Stimulated activated memory B cell treated with anti-CD40 and anti-IgM and Interleukin-4, amounts not matched to agents 10 μg/mL and 1 μg/mL and 100 μg/mL, for 72 hours (primary cell): ENCODE results near the gene KCNA3.

Experiments
- ATAC-seq: fragments of 150-1000 bp; cut with Tn5 transposase; 2 replicates; pipeline ENCODE4 v1.10.0; 2021
- H3K27ac Mint-ChIP-seq: one replicate; pipeline ENCODE4 v1.8.0; 2022; ENCODE audit warnings: mild to moderate bottlenecking, mixed read lengths
- H3K27me3 Mint-ChIP-seq: one replicate; pipeline ENCODE4 v1.8.0; 2022; ENCODE audit warnings: mixed read lengths
- H3K36me3 Mint-ChIP-seq: one replicate; pipeline ENCODE4 v1.8.0; 2022; ENCODE audit warnings: mixed read lengths
- H3K4me1 Mint-ChIP-seq: one replicate; pipeline ENCODE4 v1.8.0; 2022; ENCODE audit warnings: mixed read lengths
- H3K4me3 Mint-ChIP-seq: one replicate; pipeline ENCODE4 v1.8.0; 2022; ENCODE audit warnings: mild to moderate bottlenecking, moderate library complexity, mixed read lengths
- H3K9me3 Mint-ChIP-seq: one replicate; pipeline ENCODE4 v1.8.0; 2022; ENCODE audit warnings: mixed read lengths

KCNA3 gene

DNA sequence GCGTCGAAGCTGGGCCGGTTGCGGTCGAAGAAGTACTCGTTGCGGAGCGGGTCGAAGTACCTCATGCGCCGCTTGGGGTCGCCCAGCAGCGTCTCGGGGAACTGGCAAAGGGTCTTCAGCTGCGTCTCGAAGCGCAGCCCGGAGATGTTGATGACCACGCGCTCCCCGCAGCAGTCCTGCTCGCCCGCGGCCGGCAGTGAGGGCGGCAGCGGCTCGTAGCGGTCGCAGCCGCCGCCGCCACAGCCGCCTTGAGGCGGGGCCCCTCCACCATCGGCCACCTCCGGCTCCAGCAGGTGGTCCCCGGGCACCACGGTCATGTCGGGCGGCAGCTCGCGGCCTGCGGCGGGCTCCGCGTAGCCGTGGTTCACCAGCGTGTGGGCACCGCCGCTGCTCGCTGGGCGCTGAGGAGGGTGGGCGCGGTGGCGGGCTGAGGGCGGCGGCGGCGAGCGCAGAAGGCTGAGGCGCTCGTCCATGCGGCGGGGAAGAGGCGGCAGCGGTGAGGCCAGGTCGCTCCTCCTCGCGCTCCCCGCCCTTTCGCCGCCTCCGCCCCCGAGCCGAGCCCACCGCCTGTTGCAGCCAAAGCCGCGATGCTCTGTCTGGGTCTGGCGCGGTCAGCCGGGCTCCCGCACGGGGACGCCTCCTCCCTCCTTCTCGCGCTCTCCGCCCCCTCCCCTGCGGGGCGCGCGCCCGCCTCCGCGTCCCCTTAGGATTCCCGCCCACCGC is at the start of gene KCNA3:
Gene KCNA3 (minus strand): TSS at position 604 of the 723 bp plus-strand sequence. CDS start 131 bp downstream, at position 473.
- H3K36me3 Mint-ChIP-seq = no peaks in the 10 kb centered on the region
- peak within 1 kb of the TSS; percentile 84 for H3K27ac Mint-ChIP-seq
- no peaks in the 10 kb centered on the region for H3K9me3 Mint-ChIP-seq
- H3K4me3 Mint-ChIP-seq = peak within 1 kb of the TSS; percentile 98
- ATAC-seq = peak; percentile 69
- H3K27me3 Mint-ChIP-seq = no peaks in the 10 kb centered on the region
- peaks cover 42% of the 10 kb centered on the region for H3K4me1 Mint-ChIP-seq

DNA sequence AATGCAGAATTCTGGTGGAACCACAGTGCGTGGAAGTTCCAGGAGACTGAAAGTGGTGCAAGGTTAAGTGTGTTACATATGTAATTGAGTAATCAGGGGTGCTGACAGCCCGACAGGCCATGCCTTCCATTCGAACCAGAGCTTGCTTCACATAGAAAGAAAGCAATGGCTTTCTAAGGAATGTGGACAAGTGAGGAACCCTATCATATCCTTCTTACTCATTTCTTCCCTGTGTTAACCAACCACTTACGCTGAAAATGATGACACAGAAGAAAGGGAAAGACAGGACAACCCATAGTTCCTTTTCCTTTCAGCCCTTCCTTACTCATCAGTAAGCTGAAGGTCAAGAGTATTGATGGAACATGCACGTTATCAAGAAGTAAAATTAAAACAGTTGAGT is 48.1 kb upstream of the KCNA3 start:
- Mint-ChIP-seq H3K27ac (no peak overlapping the region), H3K27me3 (no peaks in the 10 kb centered on the region), H3K4me1 (peaks cover 22% of the 10 kb centered on the region), H3K36me3 (no peaks in the 10 kb centered on the region), H3K9me3 (no peaks in the 10 kb centered on the region), H3K4me3 (no peak overlapping the region)
- no peak for ATAC-seq

DNA sequence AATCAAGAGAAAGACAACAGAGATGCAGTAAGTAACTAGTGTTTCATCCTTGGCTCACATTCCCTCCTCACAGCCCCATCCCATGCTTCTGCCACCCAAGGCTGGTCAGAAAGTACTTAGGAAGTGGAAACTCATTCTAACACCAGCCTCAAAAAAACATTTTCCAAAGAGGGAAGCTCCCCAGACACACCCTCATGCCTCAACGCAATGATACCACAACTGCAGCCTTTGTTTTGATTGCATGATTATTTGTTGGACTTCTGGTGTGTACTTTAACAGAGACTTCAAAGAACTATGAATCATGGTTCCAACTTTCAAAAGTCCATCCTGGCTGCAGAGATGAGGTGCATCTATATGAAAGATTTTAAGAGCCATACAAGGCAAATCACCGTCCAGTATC is 45.2 kb upstream of the KCNA3 start:
- no peaks in the 10 kb centered on the region for H3K9me3 Mint-ChIP-seq
- H3K4me3 Mint-ChIP-seq = no peak overlapping the region
- no peak for ATAC-seq
- H3K27me3 Mint-ChIP-seq = no peaks in the 10 kb centered on the region
- no peaks in the 10 kb centered on the region for H3K36me3 Mint-ChIP-seq
- no peak overlapping the region for H3K27ac Mint-ChIP-seq
- H3K4me1 Mint-ChIP-seq = no peaks in the 10 kb centered on the region

- H3K9me3 Mint-ChIP-seq = no peaks in the 10 kb centered on the region
These were observed 43.7 kb upstream of the KCNA3 start for GRCh38 chr1:110718452-110718851.

DNA sequence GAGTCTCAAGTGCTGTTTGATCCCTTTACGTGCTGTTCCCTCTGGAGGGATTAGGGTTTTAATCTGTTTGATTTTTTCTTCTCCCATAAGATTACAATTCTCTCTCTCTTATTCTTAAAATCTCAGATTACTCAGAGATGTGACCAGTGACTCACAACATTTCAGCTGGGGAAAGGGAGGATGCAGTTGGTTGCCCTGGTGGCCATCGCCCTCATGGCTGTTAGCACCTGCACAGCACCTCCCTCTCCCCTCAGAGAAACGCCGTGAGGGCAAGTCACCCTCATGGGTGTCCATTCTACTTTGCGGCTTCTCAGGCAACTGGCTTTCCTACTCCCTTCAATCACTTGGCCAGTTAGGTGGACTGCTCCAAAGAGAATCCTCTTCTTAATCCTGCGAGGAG is 42.4 kb upstream of the KCNA3 start:
- Mint-ChIP-seq H3K27ac (no peak overlapping the region), H3K4me1 (no peaks in the 10 kb centered on the region), H3K27me3 (no peaks in the 10 kb centered on the region), H3K4me3 (no peak overlapping the region), H3K9me3 (no peaks in the 10 kb centered on the region), H3K36me3 (no peaks in the 10 kb centered on the region)
- ATAC-seq = no peak

More at GRCh38 chr1:110718452-110718851, 43.7 kb upstream of the KCNA3 start:
- Mint-ChIP-seq H3K27ac (no peak overlapping the region), H3K27me3 (no peaks in the 10 kb centered on the region), H3K36me3 (no peaks in the 10 kb centered on the region), H3K4me3 (no peak overlapping the region), H3K4me1 (no peaks in the 10 kb centered on the region)
- ATAC-seq = no peak

DNA sequence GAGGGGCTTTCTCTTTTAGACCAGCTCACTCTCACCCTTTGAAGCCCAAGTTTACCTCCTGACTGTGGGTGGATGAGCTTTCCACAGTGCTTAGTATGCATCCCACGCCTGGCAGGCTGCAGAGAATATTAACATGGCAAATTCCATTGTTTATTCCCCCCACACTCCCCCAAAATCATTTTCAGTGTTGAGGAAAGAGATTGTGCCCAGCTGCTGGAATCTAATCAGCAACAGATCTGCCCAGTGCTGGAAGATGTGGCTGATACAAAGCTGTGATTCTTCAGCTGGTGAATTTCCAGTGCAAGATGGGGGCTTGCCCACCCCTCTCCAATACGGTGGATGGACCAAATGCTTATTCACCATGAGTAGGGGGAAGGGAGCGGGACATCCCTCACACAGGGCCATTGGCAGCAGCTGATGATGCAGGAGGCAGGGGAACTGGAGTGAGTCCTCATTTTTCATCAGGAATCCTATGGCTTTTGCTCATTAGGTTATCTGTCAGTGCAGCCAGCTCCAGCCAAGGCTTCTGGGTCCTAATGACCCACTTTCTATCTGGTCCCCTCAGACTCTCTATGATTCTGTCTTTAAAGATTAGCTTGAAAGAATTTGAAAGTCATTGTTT is 39.7 kb upstream of the KCNA3 start:
- no peak overlapping the region for H3K27ac Mint-ChIP-seq
- H3K4me1 Mint-ChIP-seq = no peaks in the 10 kb centered on the region
- H3K9me3 Mint-ChIP-seq = no peaks in the 10 kb centered on the region
- no peaks in the 10 kb centered on the region for H3K36me3 Mint-ChIP-seq
- H3K4me3 Mint-ChIP-seq = no peak overlapping the region
- no peak for ATAC-seq
- no peaks in the 10 kb centered on the region for H3K27me3 Mint-ChIP-seq

- H3K4me3 Mint-ChIP-seq = no peak overlapping the region
- no peak overlapping the region for H3K27ac Mint-ChIP-seq
- ATAC-seq = no peak
These were observed 38.5 kb upstream of the KCNA3 start for GRCh38 chr1:110713221-110713620.

DNA sequence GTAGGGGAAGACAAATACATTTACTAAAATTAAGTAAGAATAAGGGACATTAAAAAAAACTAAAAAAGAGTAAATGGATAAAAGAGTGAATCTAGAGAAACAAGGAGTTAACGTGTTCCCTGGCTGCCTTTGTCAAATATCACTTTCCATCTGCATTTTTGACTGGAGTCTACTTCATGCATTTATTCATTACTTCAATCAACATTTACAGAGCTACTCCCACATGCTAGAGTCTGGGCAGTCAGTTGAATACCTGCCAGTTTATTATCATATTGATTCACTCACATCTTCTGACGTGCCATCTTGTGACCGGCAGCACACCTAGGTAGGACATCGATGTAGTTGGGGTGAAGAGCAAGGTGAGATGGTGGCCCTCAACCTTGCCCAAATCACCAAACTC is 35.6 kb upstream of the KCNA3 start:
- H3K4me3 Mint-ChIP-seq = no peak overlapping the region
- H3K9me3 Mint-ChIP-seq = no peaks in the 10 kb centered on the region
- no peaks in the 10 kb centered on the region for H3K4me1 Mint-ChIP-seq
- no peak overlapping the region for H3K27ac Mint-ChIP-seq
- ATAC-seq = no peak
- H3K27me3 Mint-ChIP-seq = peaks cover 9% of the 10 kb centered on the region
- H3K36me3 Mint-ChIP-seq = peaks cover 1% of the 10 kb centered on the region

More at GRCh38 chr1:110713221-110713620, 38.5 kb upstream of the KCNA3 start:
- H3K9me3 Mint-ChIP-seq = no peaks in the 10 kb centered on the region
- no peaks in the 10 kb centered on the region for H3K27me3 Mint-ChIP-seq
- H3K36me3 Mint-ChIP-seq = no peaks in the 10 kb centered on the region
- H3K4me1 Mint-ChIP-seq = no peaks in the 10 kb centered on the region

DNA sequence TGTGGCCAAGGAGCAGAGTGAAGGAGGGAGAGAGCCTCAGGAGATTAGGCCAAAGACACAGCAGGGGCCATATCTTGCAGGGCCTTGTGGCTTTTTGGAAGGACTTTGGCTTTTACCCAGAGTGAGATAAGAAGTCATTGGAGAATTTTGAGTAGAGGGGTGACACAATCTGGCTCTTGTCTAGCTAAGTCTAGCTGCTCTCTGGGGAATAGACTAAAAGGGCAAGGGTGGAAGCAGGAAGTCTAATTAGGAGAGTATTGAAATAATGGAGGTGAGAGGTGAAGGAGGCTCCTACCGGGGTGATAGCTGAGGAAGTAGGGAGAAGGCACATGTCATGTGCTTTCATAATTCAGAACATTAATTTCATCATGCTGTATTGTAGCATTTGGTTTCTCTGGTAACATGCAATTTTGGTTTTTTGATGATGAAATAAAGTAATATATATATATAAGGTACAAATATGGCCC is 34.3 kb upstream of the KCNA3 start:
- no peak overlapping the region for H3K27ac Mint-ChIP-seq

GRCh38 chr1:110707232-110707631 is 32.5 kb upstream of the KCNA3 start:
- H3K4me3 Mint-ChIP-seq = no peak overlapping the region
- peaks cover 15% of the 10 kb centered on the region for H3K27me3 Mint-ChIP-seq
- ATAC-seq = no peak
- H3K9me3 Mint-ChIP-seq = no peaks in the 10 kb centered on the region
- H3K36me3 Mint-ChIP-seq = peaks cover 4% of the 10 kb centered on the region
- H3K4me1 Mint-ChIP-seq = no peaks in the 10 kb centered on the region
- H3K27ac Mint-ChIP-seq = no peak overlapping the region

More for the DNA sequence above, 34.3 kb upstream of the KCNA3 start:
- no peak for ATAC-seq
- H3K27me3 Mint-ChIP-seq = peaks cover 15% of the 10 kb centered on the region
- H3K9me3 Mint-ChIP-seq = no peaks in the 10 kb centered on the region
- peaks cover 4% of the 10 kb centered on the region for H3K36me3 Mint-ChIP-seq
- H3K4me3 Mint-ChIP-seq = no peak overlapping the region
- H3K4me1 Mint-ChIP-seq = no peaks in the 10 kb centered on the region

- H3K36me3 Mint-ChIP-seq = peaks cover 4% of the 10 kb centered on the region
- H3K27me3 Mint-ChIP-seq = peaks cover 15% of the 10 kb centered on the region
- no peaks in the 10 kb centered on the region for H3K9me3 Mint-ChIP-seq
- H3K27ac Mint-ChIP-seq = no peak overlapping the region
- no peaks in the 10 kb centered on the region for H3K4me1 Mint-ChIP-seq
- no peak overlapping the region for H3K4me3 Mint-ChIP-seq
- ATAC-seq = no peak
These were observed 31.9 kb upstream of the KCNA3 start for GRCh38 chr1:110706621-110707020.

DNA sequence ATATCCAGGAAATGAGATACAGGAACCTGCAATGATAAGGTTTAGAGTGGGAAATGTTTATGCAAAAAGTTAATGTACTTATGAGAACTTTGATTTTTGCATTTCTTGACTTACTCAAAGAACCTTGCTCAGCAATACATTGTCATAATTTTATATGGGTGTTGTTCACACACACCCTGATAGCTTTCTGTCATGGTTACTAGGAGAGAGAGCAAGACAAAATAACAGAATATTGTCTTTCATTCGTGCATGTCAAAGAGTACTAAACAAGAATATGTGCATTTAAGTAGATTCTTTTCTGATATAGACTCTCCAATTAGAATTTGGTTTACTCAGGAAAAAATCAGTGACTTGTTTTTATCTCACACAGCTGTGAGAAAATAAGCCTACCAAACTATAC is 27.5 kb upstream of the KCNA3 start:
- Mint-ChIP-seq H3K4me1 (no peaks in the 10 kb centered on the region), H3K36me3 (peaks cover 4% of the 10 kb centered on the region), H3K9me3 (no peaks in the 10 kb centered on the region), H3K27ac (no peak overlapping the region), H3K4me3 (no peak overlapping the region), H3K27me3 (peaks cover 15% of the 10 kb centered on the region)
- no peak for ATAC-seq

DNA sequence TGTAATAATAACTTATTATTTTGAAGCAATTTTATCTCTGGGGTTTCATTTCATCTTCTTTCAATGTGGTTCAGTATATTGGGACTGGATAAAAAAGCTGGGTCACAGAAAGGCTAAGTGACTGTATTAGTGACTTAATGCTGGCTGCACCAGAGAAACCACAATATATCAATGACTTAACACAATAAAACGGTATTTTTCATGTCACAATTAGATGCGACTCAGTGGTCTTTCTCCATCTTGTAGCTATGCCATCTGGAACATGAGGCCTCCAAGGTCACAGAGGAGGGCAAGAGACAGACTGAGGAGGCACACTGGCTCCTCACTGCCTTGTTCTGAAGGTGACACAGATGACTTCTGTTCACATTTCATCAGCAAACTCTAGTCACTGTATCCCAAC is 26.0 kb upstream of the KCNA3 start:
- peaks cover 4% of the 10 kb centered on the region for H3K36me3 Mint-ChIP-seq

DNA sequence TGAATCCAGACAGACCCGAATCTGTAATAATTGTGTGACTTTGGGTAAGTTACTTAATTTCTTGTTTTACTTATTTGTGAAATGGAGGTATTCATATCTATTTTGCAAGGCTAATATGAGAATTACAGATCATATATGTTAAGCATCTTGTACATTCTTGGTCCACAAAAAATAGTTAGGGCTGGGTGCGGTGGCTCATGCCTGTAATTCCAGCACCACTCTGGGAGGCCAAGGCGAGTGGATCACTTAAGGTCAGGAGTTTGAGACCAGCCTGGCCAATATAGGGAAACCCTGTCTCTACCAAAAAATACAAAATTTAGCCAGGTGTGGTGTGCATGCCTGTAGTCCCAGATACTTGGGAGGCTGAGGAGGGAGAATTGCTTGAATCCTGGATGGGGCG is 22.9 kb upstream of the KCNA3 start:
- Mint-ChIP-seq H3K27me3 (no peaks in the 10 kb centered on the region), H3K4me1 (no peaks in the 10 kb centered on the region), H3K9me3 (no peaks in the 10 kb centered on the region), H3K27ac (no peak overlapping the region), H3K4me3 (no peak overlapping the region), H3K36me3 (no peaks in the 10 kb centered on the region)
- ATAC-seq = no peak

More for the DNA sequence above, 26.0 kb upstream of the KCNA3 start:
- no peak overlapping the region for H3K4me3 Mint-ChIP-seq
- no peaks in the 10 kb centered on the region for H3K9me3 Mint-ChIP-seq
- no peak overlapping the region for H3K27ac Mint-ChIP-seq
- no peaks in the 10 kb centered on the region for H3K4me1 Mint-ChIP-seq
- no peak for ATAC-seq
- peaks cover 10% of the 10 kb centered on the region for H3K27me3 Mint-ChIP-seq

GRCh38 chr1:110696818-110697217 is 22.1 kb upstream of the KCNA3 start:
- no peaks in the 10 kb centered on the region for H3K27me3 Mint-ChIP-seq
- no peak overlapping the region for H3K27ac Mint-ChIP-seq
- H3K4me3 Mint-ChIP-seq = no peak overlapping the region
- ATAC-seq = no peak
- H3K9me3 Mint-ChIP-seq = no peaks in the 10 kb centered on the region
- H3K4me1 Mint-ChIP-seq = no peaks in the 10 kb centered on the region
- H3K36me3 Mint-ChIP-seq = no peaks in the 10 kb centered on the region
